HG03025 (cell line): Measurements from ENCODE around the gene ARHGEF18.
"Not testable (repeated sequence)": the region's sequence is repeated elsewhere in the genome, so short reads cannot be mapped to it uniquely, and the experiment has no call there.

ENCODE experiments used
- ATAC-seq: cut with Tn5 transposase; IDR thresholded peaks from one replicate; pipeline ENCODE4 v1.9.1; 2021; ENCODE audit warnings: mild to moderate bottlenecking, moderate library complexity; ENCODE audit not compliant: unreplicated experiment, low FRiP score

The ARHGEF18 gene

GRCh38 chr19:7346488-7346971, 2.2 kb upstream of the ARHGEF18 start:
- no peak for ATAC-seq

DNA sequence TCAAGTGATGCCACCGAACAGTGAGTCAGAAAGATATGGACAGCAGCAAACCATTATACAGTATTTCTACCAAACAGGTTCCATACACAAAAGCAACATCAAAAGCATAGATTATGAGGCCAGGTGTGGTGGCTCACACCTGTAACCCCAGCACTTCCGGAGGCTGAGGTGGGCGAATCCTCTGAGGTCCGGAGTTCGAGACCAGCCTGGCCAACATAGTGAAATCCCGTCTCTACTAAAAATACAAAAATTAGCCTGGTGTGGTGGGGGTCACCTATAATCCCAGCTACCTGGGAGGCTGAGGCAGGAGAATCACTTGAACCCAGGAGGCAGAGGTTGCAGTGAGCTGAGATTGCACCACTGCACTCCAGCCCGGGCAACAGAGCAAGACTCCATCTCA, 1.7 kb upstream of the ARHGEF18 start:
- not testable (repeated sequence) for ATAC-seq

DNA sequence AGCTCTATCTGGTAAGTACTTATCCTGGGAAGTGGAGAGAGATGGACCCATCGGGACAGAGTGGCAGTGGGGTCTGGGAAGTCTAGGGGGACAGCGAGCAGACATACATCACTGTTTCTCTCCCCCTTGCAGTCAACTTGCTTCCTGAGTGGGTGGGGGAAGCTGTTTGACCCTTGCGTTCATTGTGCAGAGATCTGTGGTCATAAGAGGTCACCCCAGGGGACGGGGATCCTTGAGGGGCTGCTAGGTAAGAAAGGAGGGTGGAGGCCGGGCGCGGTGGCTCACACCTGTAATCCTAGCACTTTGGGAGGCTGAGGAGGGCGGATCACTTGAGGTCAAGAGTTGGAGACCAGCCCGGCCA, 474 bp downstream of the ARHGEF18 start:
- no peak for ATAC-seq

DNA sequence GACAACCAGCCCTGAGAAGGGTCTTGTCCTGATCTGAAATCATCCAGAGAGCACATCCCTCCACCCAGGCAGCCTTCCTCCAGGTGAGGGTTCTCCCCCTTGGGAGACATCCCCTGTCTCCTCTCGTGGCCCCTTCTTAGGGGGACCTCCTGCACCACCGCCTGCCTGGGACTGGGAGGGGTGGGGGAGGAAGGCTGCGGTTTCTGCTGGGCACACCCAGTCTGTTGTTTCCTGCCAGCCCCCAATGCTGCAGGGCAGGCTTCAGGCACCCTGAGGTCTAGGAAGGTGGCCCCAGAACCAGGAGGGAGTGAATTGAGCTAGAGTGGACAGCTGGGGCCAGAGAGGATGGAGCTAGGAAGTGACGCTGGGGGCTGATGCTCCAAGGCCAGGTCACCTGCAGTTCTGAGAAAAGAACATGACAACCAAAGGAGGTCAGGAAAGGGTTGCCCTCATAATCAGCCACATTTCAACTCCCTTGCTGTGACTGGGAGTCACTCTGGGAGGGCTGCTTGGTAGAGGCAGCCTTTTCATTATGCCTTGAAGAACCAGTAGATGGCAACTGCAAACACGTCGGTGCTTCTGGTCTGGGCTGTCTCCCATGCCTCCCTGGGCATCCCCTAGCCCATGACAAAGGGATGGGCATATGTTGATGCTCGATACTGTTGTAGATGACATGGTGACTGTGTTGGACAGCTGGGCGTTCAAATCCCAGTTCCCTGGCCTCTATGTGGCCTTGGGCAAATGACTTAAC, 1.4 kb downstream of the ARHGEF18 start:
- ATAC-seq, result no peak

GRCh38 chr19:7351861-7352260, 3.1 kb downstream of the ARHGEF18 start:
- no peak for ATAC-seq

- ATAC-seq, result no peak
Measured at GRCh38 chr19:7355151-7355820, 6.5 kb downstream of the ARHGEF18 start.

DNA sequence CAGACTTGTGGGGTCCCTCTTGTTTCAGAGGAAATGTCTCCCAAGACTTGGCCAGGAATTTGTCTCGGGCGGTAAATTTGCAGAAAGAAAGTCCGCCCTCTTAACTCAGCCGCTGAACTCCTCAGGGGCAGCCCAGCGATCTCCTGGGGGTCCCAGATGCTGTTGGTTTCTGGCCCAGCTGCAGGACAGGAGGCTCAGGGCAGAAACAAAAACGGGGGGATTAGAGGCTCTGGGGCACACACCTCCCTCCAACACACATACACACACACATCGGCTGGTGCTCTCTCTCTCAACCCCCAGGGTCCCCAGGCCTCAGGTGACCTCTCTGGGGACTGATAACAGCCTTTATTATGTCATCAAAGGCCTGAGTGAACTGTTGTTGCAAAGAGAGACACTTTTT, 7.1 kb downstream of the ARHGEF18 start:
- ATAC-seq, result no peak

DNA sequence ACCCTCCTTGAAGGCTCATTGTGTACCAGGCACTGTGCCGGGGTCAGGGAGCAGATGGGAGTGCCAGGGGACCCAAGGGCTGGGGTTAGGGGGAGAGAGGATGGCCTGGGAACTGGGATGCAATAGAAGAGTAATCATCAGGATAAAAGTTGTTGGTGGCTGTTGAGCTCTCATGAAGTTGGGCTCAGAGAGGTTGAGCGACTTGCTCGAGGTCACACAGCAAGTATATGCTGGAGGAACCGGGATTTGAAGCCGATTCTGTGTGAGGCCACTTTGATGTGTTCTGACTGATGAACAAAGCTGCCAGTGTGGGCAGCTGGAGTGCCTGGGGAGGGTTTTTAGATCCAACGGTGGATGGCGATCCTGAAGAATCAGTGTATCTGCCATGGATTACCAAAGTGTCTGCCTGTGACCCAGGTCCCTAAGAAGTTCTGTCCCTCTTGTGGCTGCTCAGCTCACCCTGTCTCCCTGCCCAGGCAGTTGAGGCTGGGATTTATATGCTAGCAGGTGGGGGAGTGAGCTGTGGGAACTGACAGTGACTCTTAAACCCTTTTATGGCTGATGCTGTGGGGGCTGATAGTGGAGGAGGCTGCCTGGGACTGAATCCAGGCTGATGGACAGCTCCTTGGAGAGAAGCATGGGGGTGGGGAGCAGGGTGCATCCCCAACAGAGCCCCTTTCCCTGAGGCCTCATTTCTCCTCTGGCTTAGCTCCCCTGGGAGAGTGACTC, 8.3 kb downstream of the ARHGEF18 start:
- no peak for ATAC-seq

- ATAC-seq, result no peak
Measured at GRCh38 chr19:7358102-7358597, 9.4 kb downstream of the ARHGEF18 start.

- no peak for ATAC-seq
Measured at GRCh38 chr19:7360393-7360984, 11.8 kb downstream of the ARHGEF18 start.

GRCh38 chr19:7363225-7363624, 14.5 kb downstream of the ARHGEF18 start:
- no peak for ATAC-seq

- no peak for ATAC-seq
Measured at GRCh38 chr19:7366701-7367420, 18.1 kb downstream of the ARHGEF18 start.

DNA sequence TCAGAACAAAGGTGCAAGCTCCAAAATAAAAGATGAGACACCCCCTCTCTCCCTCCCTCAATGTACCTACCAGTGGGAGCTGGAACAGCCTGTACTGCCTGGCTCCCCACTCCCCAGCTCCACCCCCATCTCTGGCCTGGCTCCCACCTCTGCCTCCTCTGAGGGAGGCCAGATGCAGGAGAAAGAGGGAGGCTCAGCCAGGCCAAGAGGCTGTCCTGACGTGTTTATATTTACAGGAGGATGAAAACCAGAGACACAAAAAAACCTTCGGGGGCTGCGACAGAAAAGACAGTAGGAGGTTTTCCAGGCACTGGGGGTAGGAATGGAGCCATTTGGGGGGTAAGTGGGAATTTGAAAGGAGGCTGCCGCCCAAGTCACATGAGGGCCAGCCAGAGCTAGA, 19.7 kb downstream of the ARHGEF18 start:
- no peak for ATAC-seq

DNA sequence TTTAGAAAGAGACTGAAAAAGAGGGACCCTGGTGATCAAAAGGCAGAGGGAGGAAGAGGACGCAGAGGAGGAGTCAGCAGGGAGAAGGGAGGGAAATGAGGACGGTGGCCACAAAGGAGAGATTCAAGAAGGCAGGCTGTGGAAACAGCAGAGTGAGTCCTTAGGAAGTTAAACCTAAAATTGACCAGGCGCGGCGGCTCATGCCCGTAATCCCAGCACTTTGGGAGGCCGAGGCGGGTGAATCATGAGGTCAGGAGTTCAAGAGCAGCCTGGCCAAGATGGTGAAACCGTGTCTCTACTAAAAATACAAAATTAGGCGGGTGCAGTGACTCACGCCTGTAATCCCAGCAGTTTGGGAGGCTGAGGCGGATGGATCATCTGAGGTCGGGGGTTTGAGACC, 20.1 kb downstream of the ARHGEF18 start:
- not testable (repeated sequence) for ATAC-seq

GRCh38 chr19:7370546-7370945, 21.8 kb downstream of the ARHGEF18 start:
- ATAC-seq, result no peak

GRCh38 chr19:7371001-7371400, 22.3 kb downstream of the ARHGEF18 start:
- ATAC-seq, result no peak

GRCh38 chr19:7372810-7373209, 24.1 kb downstream of the ARHGEF18 start:
- no peak for ATAC-seq

- no peak for ATAC-seq
Measured at GRCh38 chr19:7373862-7374261, 25.1 kb downstream of the ARHGEF18 start.

- no peak for ATAC-seq
Measured at GRCh38 chr19:7376151-7376852, 27.6 kb downstream of the ARHGEF18 start.

DNA sequence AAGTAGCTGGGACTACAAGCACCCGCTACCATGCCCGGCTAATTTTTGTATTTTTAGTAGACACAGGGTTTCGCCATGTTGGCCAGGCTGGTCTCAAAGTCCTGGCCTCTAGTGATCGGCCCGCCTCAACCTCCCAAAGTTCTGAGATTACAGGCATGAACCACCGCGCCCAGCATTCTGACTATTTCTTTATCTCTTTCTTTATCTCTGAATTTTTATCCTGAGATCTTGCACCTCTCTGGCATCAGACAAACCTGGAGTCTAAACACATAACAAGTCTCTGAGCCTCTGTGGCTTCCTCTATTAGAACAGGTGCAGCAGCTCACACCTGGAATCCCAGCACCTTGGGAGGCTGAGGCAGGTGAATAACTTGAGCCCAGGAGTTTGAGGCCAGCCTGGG, 28.5 kb downstream of the ARHGEF18 start:
- ATAC-seq, result no peak
